Psoas muscle (tissue), 8 donors: ENCODE measurements around the gene TMEM114. TPM values are rescaled to one million over a fixed set of nuclear protein-coding genes. Genes with fewer than 3 reads are reported as not detected.

Source experiments
- ATAC-seq, 4 donors: fragments of 200-7000 bp; cut with Tn5 transposase; one replicate each; pipeline ENCODE4 v1.9.1; 2020; ENCODE audit warnings: moderate library complexity in 3 of 4, mild to moderate bottlenecking in 2 of 4
- DNase-seq, 2 donors: peaks; one replicate each; pipeline ENCODE4 v3.0.0-alpha.2; 2020
- H3K27ac ChIP-seq: fragments of 200-600 bp; one replicate; pipeline ENCODE4 v1.8.0; 2022
- H3K27me3 ChIP-seq, 3 donors: fragments of 200-600 bp in 1 of 3; one replicate each; pipeline versions ENCODE4 v1.6.1 to v1.8.0; 2013 to 2022; ENCODE audit warnings: low read length in 2 of 3, mild to moderate bottlenecking in 2 of 3, moderate library complexity in 1 of 3; ENCODE audit not compliant: insufficient read depth in 3 of 3
- H3K36me3 ChIP-seq, 2 donors: fragments of 200-600 bp in 1 of 2; one replicate each; pipeline versions ENCODE4 v1.6.1 to v1.8.0; 2013 to 2022; ENCODE audit warnings: low read depth in 1 of 2, mild to moderate bottlenecking in 1 of 2, moderate library complexity in 1 of 2; ENCODE audit not compliant: insufficient read depth in 1 of 2
- H3K4me1 ChIP-seq: fragments of 200-600 bp; one replicate; pipeline ENCODE4 v1.8.0; 2022
- H3K4me3 ChIP-seq: fragments of 200-600 bp; one replicate; pipeline ENCODE4 v1.8.0; 2022; ENCODE audit warnings: mild to moderate bottlenecking
- H3K9me3 ChIP-seq: fragments of 200-600 bp; one replicate; pipeline ENCODE4 v1.8.0; 2022
- WGBS, 3 donors: extraction: QIAGEN DNeasy Blood & Tissue Kit; methylation state at CpG; one replicate each; pipeline versions ENCODE4 v1.1.6 to v1.1.7; 2013; 5-methylcytosine and 5-hydroxymethylcytosine counted together
- intact Hi-C, 2 donors: fragments of 100-400 bp; cut with DNase I; formaldehyde crosslinking; loops; one replicate each; pipeline versions ENCODE4 v1.11.0 to v1.14.2; 2022
- polyA plus RNA-seq, 3 donors: library from polyadenylated mRNA; stranded (reverse); fragments of 200-250 nt; gene quantifications; one replicate each; pipeline ENCODE4 v1.2.3, GENCODE V29; 2013
- total RNA-seq, 4 donors: library from RNA; stranded (reverse); fragmentation: NEBNext Ultra II Directional in 2 of 4; extraction: Animal tissue kit (Norgen Biotek cat#: 25700) in 2 of 4; gene quantifications; one replicate each; pipeline versions ENCODE4 v1.2.1 to v1.2.4, GENCODE V29; 2021 to 2023
- TF ChIP-seq, protein P1 (sequence below): fragments of 200-600 bp; IDR thresholded peaks from one replicate; pipeline ENCODE4 v1.8.0; 2022; ENCODE audit warnings: antibody characterized with exemption
- donor health status: healthy with polysubstance abuse.
- donor health status: DM: no; HTN: no; CAD: no; lungs with moderate emphysema.
- donor health status: Bipolar disorder and iron deficiency.
- donor health status: healthy.
- donor health status: DM: yes; HTN: yes; CAD: no.
- donor health status: DM: no; HTN: no; CAD: no.
- donor health status: DM: no; HTN: no; CAD: no.
- donor health status: DM: yes; HTN: yes; CAD: no.

TMEM114 gene
- total and polyA plus RNA-seq, 7 donors = not detected

DNA sequence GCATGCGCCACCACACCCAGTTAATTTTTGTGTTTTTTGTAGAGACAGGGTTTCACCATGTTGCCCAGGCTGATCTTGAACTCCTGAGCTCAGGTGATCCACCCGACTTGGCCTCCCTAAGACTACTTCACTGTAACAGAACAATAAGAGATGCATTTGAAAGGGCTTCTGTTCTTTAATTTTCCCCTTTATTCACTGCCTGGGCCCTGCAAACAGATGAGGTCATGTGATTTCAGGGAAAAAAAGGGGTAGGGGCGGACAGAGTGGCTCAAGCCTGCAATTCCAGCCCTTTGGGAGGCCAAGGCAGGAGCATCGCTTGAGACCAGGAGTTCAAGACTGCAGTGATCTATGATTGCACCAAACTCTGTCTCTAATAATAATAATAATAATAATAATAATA lies 36.3 kb downstream of the TMEM114 start:
- Histone ChIP-seq H3K36me3 (no peaks in the 10 kb centered on the region), H3K27ac (no peak overlapping the region), H3K27me3 (peaks cover 0 to 33% (median 3%) of the 10 kb centered on the region in 3 donors), H3K4me3 (no peak overlapping the region), H3K9me3 (no peaks in the 10 kb centered on the region), H3K4me1 (no peaks in the 10 kb centered on the region)
- intact Hi-C loops = no loop called here
- 60 to 80% (median 68%) methylated on average over 4 of the region's 4 CpGs for WGBS, 3 donors
- ATAC-seq = no peak
- TF ChIP-seq, protein P1, sequence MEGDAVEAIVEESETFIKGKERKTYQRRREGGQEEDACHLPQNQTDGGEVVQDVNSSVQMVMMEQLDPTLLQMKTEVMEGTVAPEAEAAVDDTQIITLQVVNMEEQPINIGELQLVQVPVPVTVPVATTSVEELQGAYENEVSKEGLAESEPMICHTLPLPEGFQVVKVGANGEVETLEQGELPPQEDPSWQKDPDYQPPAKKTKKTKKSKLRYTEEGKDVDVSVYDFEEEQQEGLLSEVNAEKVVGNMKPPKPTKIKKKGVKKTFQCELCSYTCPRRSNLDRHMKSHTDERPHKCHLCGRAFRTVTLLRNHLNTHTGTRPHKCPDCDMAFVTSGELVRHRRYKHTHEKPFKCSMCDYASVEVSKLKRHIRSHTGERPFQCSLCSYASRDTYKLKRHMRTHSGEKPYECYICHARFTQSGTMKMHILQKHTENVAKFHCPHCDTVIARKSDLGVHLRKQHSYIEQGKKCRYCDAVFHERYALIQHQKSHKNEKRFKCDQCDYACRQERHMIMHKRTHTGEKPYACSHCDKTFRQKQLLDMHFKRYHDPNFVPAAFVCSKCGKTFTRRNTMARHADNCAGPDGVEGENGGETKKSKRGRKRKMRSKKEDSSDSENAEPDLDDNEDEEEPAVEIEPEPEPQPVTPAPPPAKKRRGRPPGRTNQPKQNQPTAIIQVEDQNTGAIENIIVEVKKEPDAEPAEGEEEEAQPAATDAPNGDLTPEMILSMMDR = no peak
- DNase-seq = no peak

- TF ChIP-seq, protein P1 = no peak
- Histone ChIP-seq H3K4me3 (no peak overlapping the region), H3K27ac (no peak overlapping the region), H3K4me1 (no peaks in the 10 kb centered on the region), H3K27me3 (peaks cover 0 to 36% (median 3%) of the 10 kb centered on the region in 3 donors), H3K36me3 (no peaks in the 10 kb centered on the region), H3K9me3 (no peaks in the 10 kb centered on the region)
- WGBS, 3 donors = 14 to 17% (median 16%) methylated on average over 11 of the region's 11 CpGs
- DNase-seq (no peak), ATAC-seq (no peak)
- intact Hi-C loops = no loop called here
Observed at GRCh38 chr16:8552487-8553221, 37.7 kb downstream of the TMEM114 start.

DNA sequence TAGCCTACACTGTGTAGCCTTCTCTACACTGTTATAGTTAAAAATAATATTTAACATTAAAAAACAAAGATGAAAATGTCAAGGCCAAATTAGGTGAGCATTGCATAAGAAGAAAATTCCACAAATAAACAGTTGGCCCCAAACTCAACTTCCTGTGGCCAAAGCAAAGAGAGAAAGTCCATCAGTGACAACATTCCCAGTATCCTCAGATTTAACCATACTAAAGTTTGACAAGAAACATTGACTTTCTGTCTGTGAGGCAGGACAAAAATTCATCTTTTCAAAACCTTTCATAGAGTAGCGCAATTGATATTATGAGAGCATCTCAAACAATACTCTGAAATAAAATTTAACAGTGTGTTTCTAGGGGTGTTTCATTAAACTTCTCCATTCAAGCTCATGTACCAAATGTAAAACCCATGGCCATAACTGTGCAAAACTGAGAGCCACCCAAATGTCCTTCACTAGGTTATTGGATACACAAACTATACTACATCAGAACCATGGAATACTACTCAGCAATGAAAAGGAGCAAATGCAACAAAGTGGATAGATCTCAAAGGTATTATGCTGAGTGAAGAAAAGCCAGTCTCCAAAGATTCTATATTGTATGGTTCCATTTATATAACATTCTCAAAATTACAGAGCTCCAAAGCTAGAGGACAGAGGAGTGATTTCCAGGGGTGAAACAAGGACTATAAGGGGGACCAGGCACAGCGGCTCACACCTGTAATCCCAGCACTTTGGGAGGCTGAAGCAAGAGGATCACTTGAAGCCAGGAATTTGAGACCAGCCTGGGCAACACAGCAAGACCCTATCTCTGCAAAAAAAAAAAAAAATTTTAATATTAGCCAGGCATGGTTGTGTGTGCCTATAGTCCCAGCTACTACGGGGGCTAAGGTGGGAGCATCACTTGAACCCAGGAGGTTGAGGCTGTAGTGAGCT lies 38.7 kb downstream of the TMEM114 start:
- peaks cover 0 to 26% (median 3%) of the 10 kb centered on the region in 3 donors for H3K27me3 ChIP-seq
- TF ChIP-seq, protein P1 = no peak
- no peak for DNase-seq
- no peaks in the 10 kb centered on the region for H3K9me3 ChIP-seq
- no peaks in the 10 kb centered on the region for H3K4me1 ChIP-seq
- ATAC-seq = no peak
- H3K4me3 ChIP-seq = no peak overlapping the region
- intact Hi-C loops = no loop called here
- no peak overlapping the region for H3K27ac ChIP-seq
- no peaks in the 10 kb centered on the region for H3K36me3 ChIP-seq
- WGBS, 3 donors = 88 to 92% (median 89%) methylated on average over 3 of the region's 3 CpGs

- Histone ChIP-seq H3K9me3 (no peaks in the 10 kb centered on the region), H3K4me3 (no peak overlapping the region), H3K36me3 (no peaks in the 10 kb centered on the region), H3K27me3 (peaks cover 0 to 19% (median 0%) of the 10 kb centered on the region in 3 donors), H3K27ac (no peak overlapping the region), H3K4me1 (no peaks in the 10 kb centered on the region)
- intact Hi-C loops = no loop called here
- 62 to 74% (median 71%) methylated on average over 9 of the region's 9 CpGs for WGBS, 3 donors
- no peak for ATAC-seq
- no peak for DNase-seq
- TF ChIP-seq, protein P1 = no peak
Observed at GRCh38 chr16:8550728-8551387, 39.5 kb downstream of the TMEM114 start.
